ENCODE measurements around the gene COL11A2.

Gene COL11A2

GRCh38 chr6:33173535-33174180 lies 18.6 kb downstream of the COL11A2 start:
- H3K36me3 ChIP-seq (ENCODE audit: control insufficient read depth, low read depth, low read length), result no peaks in the 10 kb centered on the region
- no peak overlapping the region for H3K9ac ChIP-seq (ENCODE audit: low read length)
- no peaks in the 10 kb centered on the region for H3K4me1 ChIP-seq (ENCODE audit: control insufficient read depth, low read depth, low read length)
- H3K9me3 ChIP-seq (ENCODE audit: control insufficient read depth, low read depth, low read length), result no peaks in the 10 kb centered on the region
- H3K27ac ChIP-seq (ENCODE audit: low read length), result no peak overlapping the region
- H3K4me3 ChIP-seq (ENCODE audit: low read length), result no peak overlapping the region
- H3K27me3 ChIP-seq (ENCODE audit: control insufficient read depth, insufficient read depth, low read length), result no peaks in the 10 kb centered on the region

GRCh38 chr6:33172688-33173534 lies 19.4 kb downstream of the COL11A2 start:
- Histone ChIP-seq H3K4me3 (ENCODE audit: low read length) (no peak overlapping the region), H3K36me3 (ENCODE audit: control insufficient read depth, low read depth, low read length) (no peaks in the 10 kb centered on the region), H3K9me3 (ENCODE audit: control insufficient read depth, low read depth, low read length) (no peaks in the 10 kb centered on the region), H3K27ac (ENCODE audit: low read length) (no peak overlapping the region), H3K27me3 (ENCODE audit: control insufficient read depth, insufficient read depth, low read length) (no peaks in the 10 kb centered on the region), H3K9ac (ENCODE audit: low read length) (no peak overlapping the region), H3K4me1 (ENCODE audit: control insufficient read depth, low read depth, low read length) (no peaks in the 10 kb centered on the region)

GRCh38 chr6:33171880-33172687 lies 20.2 kb downstream of the COL11A2 start:
- no peaks in the 10 kb centered on the region for H3K27me3 ChIP-seq (ENCODE audit: control insufficient read depth, insufficient read depth, low read length)
- no peaks in the 10 kb centered on the region for H3K4me1 ChIP-seq (ENCODE audit: control insufficient read depth, low read depth, low read length)
- H3K36me3 ChIP-seq (ENCODE audit: control insufficient read depth, low read depth, low read length), result no peaks in the 10 kb centered on the region
- H3K9me3 ChIP-seq (ENCODE audit: control insufficient read depth, low read depth, low read length), result no peaks in the 10 kb centered on the region
- H3K4me3 ChIP-seq (ENCODE audit: low read length), result no peak overlapping the region
- H3K27ac ChIP-seq (ENCODE audit: low read length), result no peak overlapping the region
- H3K9ac ChIP-seq (ENCODE audit: low read length), result no peak overlapping the region

- no peaks in the 10 kb centered on the region for H3K4me1 ChIP-seq (ENCODE audit: control insufficient read depth, low read depth, low read length)
- no peak overlapping the region for H3K27ac ChIP-seq (ENCODE audit: low read length)
- H3K4me3 ChIP-seq (ENCODE audit: low read length), result no peak overlapping the region
- no peaks in the 10 kb centered on the region for H3K9me3 ChIP-seq (ENCODE audit: control insufficient read depth, low read depth, low read length)
- no peaks in the 10 kb centered on the region for H3K27me3 ChIP-seq (ENCODE audit: control insufficient read depth, insufficient read depth, low read length)
- no peak overlapping the region for H3K9ac ChIP-seq (ENCODE audit: low read length)
- H3K36me3 ChIP-seq (ENCODE audit: control insufficient read depth, low read depth, low read length), result no peaks in the 10 kb centered on the region
Observed at GRCh38 chr6:33171016-33171879, 21.0 kb downstream of the COL11A2 start.

GRCh38 chr6:33170176-33171015 lies 21.9 kb downstream of the COL11A2 start:
- H3K9me3 ChIP-seq (ENCODE audit: control insufficient read depth, low read depth, low read length), result no peaks in the 10 kb centered on the region
- no peak overlapping the region for H3K4me3 ChIP-seq (ENCODE audit: low read length)
- no peaks in the 10 kb centered on the region for H3K36me3 ChIP-seq (ENCODE audit: control insufficient read depth, low read depth, low read length)
- H3K27ac ChIP-seq (ENCODE audit: low read length), result no peak overlapping the region
- H3K4me1 ChIP-seq (ENCODE audit: control insufficient read depth, low read depth, low read length), result no peaks in the 10 kb centered on the region
- no peaks in the 10 kb centered on the region for H3K27me3 ChIP-seq (ENCODE audit: control insufficient read depth, insufficient read depth, low read length)
- no peak overlapping the region for H3K9ac ChIP-seq (ENCODE audit: low read length)

- Histone ChIP-seq H3K4me1 (ENCODE audit: control insufficient read depth, low read depth, low read length) (no peaks in the 10 kb centered on the region), H3K9me3 (ENCODE audit: control insufficient read depth, low read depth, low read length) (no peaks in the 10 kb centered on the region), H3K36me3 (ENCODE audit: control insufficient read depth, low read depth, low read length) (no peaks in the 10 kb centered on the region), H3K27ac (ENCODE audit: low read length) (no peak overlapping the region), H3K27me3 (ENCODE audit: control insufficient read depth, insufficient read depth, low read length) (no peaks in the 10 kb centered on the region), H3K9ac (ENCODE audit: low read length) (no peak overlapping the region), H3K4me3 (ENCODE audit: low read length) (no peak overlapping the region)
Observed at GRCh38 chr6:33169291-33170175, 22.7 kb downstream of the COL11A2 start.

- Histone ChIP-seq H3K9ac (ENCODE audit: low read length) (no peak overlapping the region), H3K27ac (ENCODE audit: low read length) (no peak overlapping the region), H3K4me1 (ENCODE audit: control insufficient read depth, low read depth, low read length) (no peaks in the 10 kb centered on the region)
Observed at GRCh38 chr6:33168639-33169038, 23.6 kb downstream of the COL11A2 start.

GRCh38 chr6:33168284-33168601 lies 24.0 kb downstream of the COL11A2 start:
- Histone ChIP-seq H3K4me3 (ENCODE audit: low read length) (no peak overlapping the region), H3K9me3 (ENCODE audit: control insufficient read depth, low read depth, low read length) (no peaks in the 10 kb centered on the region), H3K9ac (ENCODE audit: low read length) (no peak overlapping the region), H3K27me3 (ENCODE audit: control insufficient read depth, insufficient read depth, low read length) (no peaks in the 10 kb centered on the region), H3K27ac (ENCODE audit: low read length) (no peak overlapping the region), H3K36me3 (ENCODE audit: control insufficient read depth, low read depth, low read length) (no peaks in the 10 kb centered on the region), H3K4me1 (ENCODE audit: control insufficient read depth, low read depth, low read length) (no peaks in the 10 kb centered on the region)

More at GRCh38 chr6:33168639-33169038, 23.6 kb downstream of the COL11A2 start:
- H3K36me3 ChIP-seq (ENCODE audit: control insufficient read depth, low read depth, low read length), result no peaks in the 10 kb centered on the region
- no peaks in the 10 kb centered on the region for H3K9me3 ChIP-seq (ENCODE audit: control insufficient read depth, low read depth, low read length)
- no peak overlapping the region for H3K4me3 ChIP-seq (ENCODE audit: low read length)
- H3K27me3 ChIP-seq (ENCODE audit: control insufficient read depth, insufficient read depth, low read length), result no peaks in the 10 kb centered on the region

- Histone ChIP-seq H3K4me1 (ENCODE audit: control insufficient read depth, low read depth, low read length) (no peaks in the 10 kb centered on the region), H3K9me3 (ENCODE audit: control insufficient read depth, low read depth, low read length) (no peaks in the 10 kb centered on the region), H3K27ac (ENCODE audit: low read length) (no peak overlapping the region), H3K36me3 (ENCODE audit: control insufficient read depth, low read depth, low read length) (no peaks in the 10 kb centered on the region), H3K4me3 (ENCODE audit: low read length) (no peak overlapping the region), H3K9ac (ENCODE audit: low read length) (no peak overlapping the region), H3K27me3 (ENCODE audit: control insufficient read depth, insufficient read depth, low read length) (peaks cover 2% of the 10 kb centered on the region)
Observed at GRCh38 chr6:33167374-33168283, 24.6 kb downstream of the COL11A2 start.
